H1 (cell line): ENCODE results near the gene MRTFA. TPM values are rescaled to one million over a fixed set of nuclear protein-coding genes. Genes with fewer than 3 reads are reported as not detected.

Experiments used
- CTCF ChIA-PET: fragments of 300-600 bp; sonication (Branson Sonifier 250); formaldehyde crosslinking; loops from one replicate; lab custom pipeline; 2021; ENCODE audit not compliant: partially characterized antibody; lab: Charles Lee
- POLR2A ChIA-PET: fragments of 300-600 bp; sonication (Branson Sonifier 250); formaldehyde crosslinking; loops from one replicate; lab custom pipeline; 2021; ENCODE audit warnings: inconsistent platforms; ENCODE audit not compliant: partially characterized antibody; lab: Charles Lee
- DNase-seq, 2 experiments: peaks; one replicate each; pipeline versions ENCODE4 v3.0.0 to v3.0.0-alpha.2; 2010 to 2022; ENCODE audit warnings: low spot score in 2 of 2, low read depth in 1 of 2, mixed read lengths in 1 of 2
- FAIRE-seq: peaks from 2 replicates; lab custom pipeline; 2011; peaks lifted over from hg19 to GRCh38; lab: Jason Lieb, UNC
- H2AFZ ChIP-seq: 2 replicates; pipeline ENCODE4 v1.8.1; 2012; ENCODE audit warnings: low read length, inconsistent platforms
- H2AK5ac ChIP-seq: 2 replicates; pipeline ENCODE4 v1.6.1; 2013; ENCODE audit warnings: low read depth, low read length
- H2BK120ac ChIP-seq: replicated peaks from 2 replicates; pipeline ENCODE3; 2013; ENCODE audit warnings: low read depth, low read length, inconsistent platforms
- H2BK12ac ChIP-seq: 2 replicates; pipeline ENCODE4 v1.6.1; 2013; ENCODE audit warnings: low read depth, low read length
- H2BK15ac ChIP-seq: 2 replicates; pipeline ENCODE4 v1.6.1; 2013; ENCODE audit warnings: low read length
- H2BK20ac ChIP-seq: 2 replicates; pipeline ENCODE4 v1.6.1; 2013; ENCODE audit warnings: low read length
- H2BK5ac ChIP-seq: 2 replicates; pipeline ENCODE4 v1.6.1; 2013; ENCODE audit warnings: low read depth, low read length
- H3K14ac ChIP-seq: 2 replicates; pipeline ENCODE4 v1.6.1; 2013; ENCODE audit warnings: inconsistent platforms; ENCODE audit not compliant: insufficient read length
- H3K18ac ChIP-seq: 2 replicates; pipeline ENCODE4 v1.6.1; 2013; ENCODE audit warnings: low read length; ENCODE audit errors: extremely low read depth
- H3K23ac ChIP-seq: 2 replicates; pipeline ENCODE4 v1.6.1; 2013; ENCODE audit warnings: inconsistent platforms; ENCODE audit not compliant: insufficient read length
- H3K23me2 ChIP-seq: 2 replicates; pipeline ENCODE4 v1.6.1; 2013; ENCODE audit warnings: low read depth, low read length
- H3K27ac ChIP-seq: 2 replicates; pipeline ENCODE4 v1.6.1; 2011; ENCODE audit warnings: low read depth, low read length, inconsistent platforms
- H3K27me3 ChIP-seq, 4 experiments: replicated peaks in 1 of 4; 1 replicate in 1 of 4; 2 replicates in 3 of 4; pipeline versions ENCODE4 v1.6.1 to v1.8.1; 2011 to 2013; ENCODE audit warnings: low read length in 3 of 4, mild to moderate bottlenecking in 3 of 4, inconsistent platforms in 2 of 4, mixed read lengths in 2 of 4, moderate library complexity in 1 of 4; ENCODE audit not compliant: control insufficient read depth in 3 of 4, insufficient read depth in 3 of 4; ENCODE audit errors: extremely low read depth in 1 of 4
- H3K36me3 ChIP-seq, 4 experiments: 2 replicates each; pipeline versions ENCODE4 v1.6.1 to v1.8.1; 2011 to 2013; ENCODE audit warnings: mild to moderate bottlenecking in 4 of 4, low read length in 3 of 4, moderate library complexity in 2 of 4, control low read depth in 1 of 4, inconsistent platforms in 1 of 4; ENCODE audit not compliant: insufficient read depth in 4 of 4, control insufficient read depth in 2 of 4
- H3K4ac ChIP-seq: replicated peaks from 2 replicates; pipeline ENCODE3; 2013; ENCODE audit warnings: low read length, low read depth, mixed read lengths, inconsistent platforms; ENCODE audit not compliant: insufficient read length
- H3K4me1 ChIP-seq, 4 experiments: replicated peaks in 1 of 4; 1 replicate in 1 of 4; 2 replicates in 3 of 4; pipeline versions ENCODE4 v1.6.1 to v1.8.1; 2011 to 2013; ENCODE audit warnings: low read length in 3 of 4, inconsistent platforms in 2 of 4, mixed read lengths in 1 of 4; ENCODE audit not compliant: insufficient read depth in 4 of 4, control insufficient read depth in 3 of 4
- H3K4me2 ChIP-seq, 2 experiments: 2 replicates each; pipeline versions ENCODE4 v1.6.1 to v1.8.1; 2011 to 2013; ENCODE audit warnings: low read depth in 2 of 2, low read length in 2 of 2, control low read depth in 1 of 2, inconsistent platforms in 1 of 2, mild to moderate bottlenecking in 1 of 2; ENCODE audit not compliant: insufficient read depth in 1 of 2
- H3K4me3 ChIP-seq, 4 experiments: fragments of 200-600, 300-600 bp in 1 of 4; sonication (generic), shearing (Covaris generic), sonication (Bioruptor Twin) in 1 of 4; 2 replicates each; pipeline versions ENCODE4 v1.5.1 to v1.8.1; 2011 to 2016; ENCODE audit warnings: low read length in 4 of 4, low read depth in 3 of 4, control low read depth in 2 of 4, inconsistent platforms in 2 of 4, mild to moderate bottlenecking in 2 of 4, mixed read lengths in 1 of 4, moderate library complexity in 1 of 4; ENCODE audit not compliant: insufficient read depth in 2 of 4; ENCODE audit errors: extremely low read depth in 1 of 4
- H3K56ac ChIP-seq: replicated peaks from 2 replicates; pipeline ENCODE3; 2013; ENCODE audit warnings: low read depth, mild to moderate bottlenecking, mixed read lengths, low read length, inconsistent platforms; ENCODE audit not compliant: insufficient read length
- H3K79me1 ChIP-seq: 2 replicates; pipeline ENCODE4 v1.6.1; 2013; ENCODE audit warnings: low read depth, low read length, control low read depth
- H3K79me2 ChIP-seq, 2 experiments: 2 replicates each; pipeline versions ENCODE4 v1.6.1 to v1.8.1; 2012 to 2013; ENCODE audit warnings: low read length in 2 of 2, mild to moderate bottlenecking in 2 of 2, inconsistent platforms in 1 of 2; ENCODE audit not compliant: insufficient read depth in 2 of 2, control insufficient read depth in 1 of 2
- H3K9ac ChIP-seq, 4 experiments: replicated peaks in 1 of 4; 1 replicate in 1 of 4; 2 replicates in 3 of 4; pipeline versions ENCODE4 v1.6.1 to v1.8.1; 2011 to 2013; ENCODE audit warnings: low read depth in 3 of 4, low read length in 3 of 4, control low read depth in 2 of 4, mild to moderate bottlenecking in 2 of 4, moderate library complexity in 2 of 4, inconsistent platforms in 1 of 4; ENCODE audit errors: extremely low read depth in 1 of 4
- H3K9me3 ChIP-seq, 2 experiments: 2 replicates each; pipeline versions ENCODE4 v1.6.1 to v1.8.1; 2012 to 2013; ENCODE audit warnings: mild to moderate bottlenecking in 2 of 2, moderate library complexity in 2 of 2, control low read depth in 1 of 2, inconsistent platforms in 1 of 2, low read depth in 1 of 2, low read length in 1 of 2, mixed read lengths in 1 of 2; ENCODE audit not compliant: insufficient read depth in 2 of 2
- H4K20me1 ChIP-seq, 2 experiments: replicated peaks in 1 of 2; 2 replicates each; pipeline versions ENCODE3 to v1.8.1; 2011 to 2013; ENCODE audit warnings: inconsistent platforms in 2 of 2, low read length in 2 of 2, mild to moderate bottlenecking in 1 of 2; ENCODE audit not compliant: insufficient read depth in 2 of 2, control insufficient read depth in 1 of 2
- H4K5ac ChIP-seq: 2 replicates; pipeline ENCODE4 v1.6.1; 2013; ENCODE audit warnings: low read length, low read depth, mixed read lengths, inconsistent platforms; ENCODE audit not compliant: insufficient read length
- H4K8ac ChIP-seq: 2 replicates; pipeline ENCODE4 v1.8.0; 2013; ENCODE audit warnings: mild to moderate bottlenecking, moderate library complexity, low read length, inconsistent platforms; ENCODE audit not compliant: insufficient read depth; ENCODE audit errors: extremely low read depth
- H4K91ac ChIP-seq: replicated peaks from 2 replicates; pipeline ENCODE3; 2013; ENCODE audit warnings: low read length, mixed read lengths, inconsistent platforms; ENCODE audit not compliant: insufficient read length
- ATF2 ChIP-seq: IDR thresholded peaks from 2 replicates; pipeline ENCODE4 v1.6.1; 2012; ENCODE audit warnings: low read length, inconsistent platforms
- CHD2 ChIP-seq: IDR thresholded peaks from 2 replicates; pipeline ENCODE4 v1.6.1; 2012; ENCODE audit warnings: low read length, improper control_type of control experiment
- GABPA ChIP-seq: IDR thresholded peaks from 2 replicates; pipeline ENCODE4 v1.6.1; 2011; ENCODE audit warnings: mild to moderate bottlenecking, low read length, moderate library complexity, borderline replicate concordance; ENCODE audit not compliant: insufficient read depth
- HDAC2 ChIP-seq, 2 experiments: fragments of 300-600 bp in 1 of 2; sonication (generic) in 1 of 2; IDR thresholded peaks; 2 replicates each; pipeline ENCODE4 v1.6.1; 2011 to 2012; ENCODE audit warnings: low read depth in 2 of 2, low read length in 2 of 2, mild to moderate bottlenecking in 2 of 2, moderate library complexity in 2 of 2, borderline replicate concordance in 1 of 2, inconsistent platforms in 1 of 2
- JUN ChIP-seq: IDR thresholded peaks from 2 replicates; pipeline ENCODE4 v1.6.1; 2011; ENCODE audit warnings: low read depth, mild to moderate bottlenecking, improper control_type of control experiment, low read length
- KDM4A ChIP-seq: IDR thresholded peaks from one replicate; pipeline ENCODE4 v1.7.1; 2012; ENCODE audit warnings: low read depth, mild to moderate bottlenecking, moderate library complexity, low read length, inconsistent platforms; ENCODE audit not compliant: severe bottlenecking
- KDM5A ChIP-seq: fragments of 200-600 bp; IDR thresholded peaks from 2 replicates; pipeline ENCODE4 v1.7.1; 2012; ENCODE audit warnings: mild to moderate bottlenecking, low read length, inconsistent platforms, mixed read lengths
- SAP30 ChIP-seq: fragments of 300-600 bp; sonication (generic); IDR thresholded peaks from 2 replicates; pipeline ENCODE4 v1.7.1; 2012; ENCODE audit warnings: low read length, moderate library complexity, mild to moderate bottlenecking, inconsistent platforms; ENCODE audit not compliant: insufficient read depth, insufficient replicate concordance
- SP1 ChIP-seq: IDR thresholded peaks from 2 replicates; pipeline ENCODE4 v1.6.1; 2011; ENCODE audit warnings: low read depth, low read length
- TCF12 ChIP-seq: IDR thresholded peaks from 2 replicates; pipeline ENCODE4 v1.6.1; 2011; ENCODE audit warnings: low read depth, mild to moderate bottlenecking, low read length
- TEAD4 ChIP-seq: IDR thresholded peaks from 2 replicates; pipeline ENCODE4 v1.6.1; 2012; ENCODE audit warnings: low read depth, low read length, inconsistent platforms, mixed read lengths
- YY1 ChIP-seq: IDR thresholded peaks from 2 replicates; pipeline ENCODE4 v1.6.1; 2011; ENCODE audit warnings: low read depth, mild to moderate bottlenecking, low read length
- ZNF274 ChIP-seq: IDR thresholded peaks from 2 replicates; pipeline ENCODE4 v1.7.0; 2012; ENCODE audit warnings: low read length, borderline replicate concordance; ENCODE audit errors: extremely low read depth
- WGBS, 2 experiments: shearing (Covaris generic) in 1 of 2; methylation state at CpG; one replicate each; pipeline versions ENCODE4 v1.1.6 to v1.1.7; 2013 to 2015; ENCODE audit warnings: low lambda C conversion rate in 2 of 2, mixed read lengths in 2 of 2, inconsistent platforms in 1 of 2, low coverage in 1 of 2, missing lambda C conversion rate in 1 of 2; ENCODE audit not compliant: insufficient replicate concordance in 2 of 2, insufficient coverage in 1 of 2, insufficient read length in 1 of 2; ENCODE audit errors: extremely low coverage in 1 of 2, missing lambda C conversion rate in 1 of 2; 5-methylcytosine and 5-hydroxymethylcytosine counted together
- polyA plus RNA-seq, 7 experiments: library from polyadenylated mRNA; depleted of rRNA in 3 of 7; stranded (reverse) in 5 of 7; unstranded in 2 of 7; fragments of >200 nt in 5 of 7; fragments of 200-250 nt in 2 of 7; gene quantifications; 1 replicate in 5 of 7; 2 replicates in 1 of 7; 4 replicates in 1 of 7; pipeline versions ENCODE4 v1.2.1 to v1.2.3, GENCODE V29; 2011 to 2013; ENCODE audit warnings: missing spikeins in 2 of 7, mixed read lengths in 2 of 7
- total RNA-seq: library from RNA; stranded (reverse); fragmentation: NEBNext Ultra II Directional; extraction: Animal tissue kit (Norgen Biotek cat#: 25700); gene quantifications from 2 replicates; pipeline ENCODE4 v1.2.1, GENCODE V29; 2021

MRTFA gene
- total and polyA plus RNA-seq, 2 of the 8 experiments (the other 6 are each of a cell fraction or from before 2014, with no cell fraction given), result 5.4 to 37.9 TPM

GRCh38 chr22:40522141-40522540 lies 114.4 kb downstream of the MRTFA start:
- FAIRE-seq, result no peak
- CTCF ChIA-PET, result interaction anchor here (1.4 to 1.6 kb wide), 2 partner anchors 9 to 34 kb away, joined by 3 to 4 read pairs; no protein-coding TSS in a partner anchor
- TF ChIP-seq SAP30 (no peak), YY1 (no peak), ATF2 (no peak), HDAC2 (IDR thresholded peaks at IDR 0.05; ENCODE audit: borderline replicate concordance in 1 of 2, low read depth in 2 of 2, low read length in 2 of 2) (no peak), TCF12 (no peak), SP1 (no peak), TEAD4 (no peak), CHD2 (no peak), KDM5A (no peak), JUN (no peak), KDM4A (no peak), GABPA (no peak), ZNF274 (no peak)

More at GRCh38 chr22:40522141-40522540, 114.4 kb downstream of the MRTFA start:
- H2BK12ac ChIP-seq, result no peak overlapping the region
- H2BK120ac ChIP-seq, result no peak overlapping the region
- H2BK20ac ChIP-seq, result no peak overlapping the region
- no peaks in the 10 kb centered on the region for H3K36me3 ChIP-seq
- H3K56ac ChIP-seq, result no peak overlapping the region
- H4K5ac ChIP-seq, result no peak overlapping the region
- H2AK5ac ChIP-seq, result no peak overlapping the region
- no peak overlapping the region for H3K14ac ChIP-seq
- H2BK5ac ChIP-seq, result no peak overlapping the region
- no peak overlapping the region for H3K27ac ChIP-seq
- no peaks in the 10 kb centered on the region for H3K23me2 ChIP-seq
- H3K4ac ChIP-seq, result no peak overlapping the region
- H2AFZ ChIP-seq, result no peak overlapping the region
- peaks cover 0 to 9% (median 2%) of the 10 kb centered on the region in 4 experiments; a peak in 2 of 7 replicates for H3K4me1 ChIP-seq
- DNase-seq, result no peak
- no peak overlapping the region for H3K18ac ChIP-seq
- no peak overlapping the region for H4K8ac ChIP-seq
- H3K4me3 ChIP-seq, result no peak overlapping the region
- H3K9me3 ChIP-seq, result no peaks in the 10 kb centered on the region
- H3K79me2 ChIP-seq, result peaks cover 0 to 2% of the 10 kb centered on the region in 2 experiments; a peak in 1 of 4 replicates
- H3K23ac ChIP-seq, result no peak overlapping the region
- H3K9ac ChIP-seq, result no peak overlapping the region
- no peaks in the 10 kb centered on the region for H3K27me3 ChIP-seq
- no peaks in the 10 kb centered on the region; the same call in 1 of the 2 replicates for H3K79me1 ChIP-seq
- no peak overlapping the region for H4K91ac ChIP-seq
- peaks cover 0 to 2% of the 10 kb centered on the region in 2 experiments for H4K20me1 ChIP-seq
- POLR2A ChIA-PET, result no interaction called here
- no peak overlapping the region for H2BK15ac ChIP-seq
- no peak overlapping the region for H3K4me2 ChIP-seq
- WGBS, 2 experiments, result 100% methylated on average over 2 of the region's 2 CpGs; no CpG with 5 or more reads in 1 of the 2 experiments
